C4-2B (cell line): ENCODE measurements around the gene LYST.

Experiments used
- H3K27ac ChIP-seq: fragments of 450-650 bp; 2 replicates; pipeline ENCODE4 v1.5.1; 2017
- CTCF ChIP-seq: fragments of 450-650 bp; conservative IDR thresholded peaks from 2 replicates; pipeline ENCODE4 v1.5.1; 2017; ENCODE audit warnings: mild to moderate bottlenecking
- ZFX ChIP-seq: fragments of 450-650 bp; IDR thresholded peaks from 2 replicates; pipeline ENCODE4 v1.6.1; 2017

LYST gene

GRCh38 chr1:235823684-235824083 is 43.0 kb downstream of the LYST start:
- H3K27ac ChIP-seq, result no peak overlapping the region
- TF ChIP-seq ZFX, result no peak
- TF ChIP-seq CTCF, result no peak

GRCh38 chr1:235822685-235823084 is 44.0 kb downstream of the LYST start:
- H3K27ac ChIP-seq, result no peak overlapping the region
- TF ChIP-seq CTCF (no peak), ZFX (no peak)

GRCh38 chr1:235821361-235821981 is 45.2 kb downstream of the LYST start:
- no peak overlapping the region for H3K27ac ChIP-seq
- TF ChIP-seq ZFX, result no peak
- TF ChIP-seq CTCF, result no peak

DNA sequence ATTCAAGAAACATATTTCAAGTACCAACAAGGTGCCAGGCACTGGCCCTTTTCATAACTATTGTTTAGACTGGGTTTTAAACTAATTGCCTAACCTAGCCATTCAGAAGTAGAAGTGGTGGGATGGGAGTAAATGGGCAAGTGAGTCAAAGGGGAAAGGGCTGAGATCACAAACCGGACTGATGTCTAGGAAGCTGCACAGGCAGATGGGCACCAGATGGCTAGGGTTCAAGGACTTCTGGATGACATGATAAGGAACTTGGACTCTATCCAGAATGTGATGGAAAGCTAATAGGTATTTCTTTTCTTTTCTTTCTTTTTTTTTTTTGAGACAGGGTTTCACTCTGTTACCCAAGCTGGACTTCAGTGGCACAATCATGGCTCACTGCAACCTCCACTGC is 46.6 kb downstream of the LYST start:
- H3K27ac ChIP-seq, result no peak overlapping the region
- TF ChIP-seq ZFX (no peak), CTCF (no peak)

GRCh38 chr1:235818632-235819136 is 48.0 kb downstream of the LYST start:
- TF ChIP-seq CTCF (no peak), ZFX (no peak)
- H3K27ac ChIP-seq, result peak overlapping the region; percentile 77

GRCh38 chr1:235817101-235817728 is 49.5 kb downstream of the LYST start:
- no peak overlapping the region; the same call in 1 of the 2 replicates for H3K27ac ChIP-seq
- TF ChIP-seq ZFX, result no peak
- TF ChIP-seq CTCF, result no peak

DNA sequence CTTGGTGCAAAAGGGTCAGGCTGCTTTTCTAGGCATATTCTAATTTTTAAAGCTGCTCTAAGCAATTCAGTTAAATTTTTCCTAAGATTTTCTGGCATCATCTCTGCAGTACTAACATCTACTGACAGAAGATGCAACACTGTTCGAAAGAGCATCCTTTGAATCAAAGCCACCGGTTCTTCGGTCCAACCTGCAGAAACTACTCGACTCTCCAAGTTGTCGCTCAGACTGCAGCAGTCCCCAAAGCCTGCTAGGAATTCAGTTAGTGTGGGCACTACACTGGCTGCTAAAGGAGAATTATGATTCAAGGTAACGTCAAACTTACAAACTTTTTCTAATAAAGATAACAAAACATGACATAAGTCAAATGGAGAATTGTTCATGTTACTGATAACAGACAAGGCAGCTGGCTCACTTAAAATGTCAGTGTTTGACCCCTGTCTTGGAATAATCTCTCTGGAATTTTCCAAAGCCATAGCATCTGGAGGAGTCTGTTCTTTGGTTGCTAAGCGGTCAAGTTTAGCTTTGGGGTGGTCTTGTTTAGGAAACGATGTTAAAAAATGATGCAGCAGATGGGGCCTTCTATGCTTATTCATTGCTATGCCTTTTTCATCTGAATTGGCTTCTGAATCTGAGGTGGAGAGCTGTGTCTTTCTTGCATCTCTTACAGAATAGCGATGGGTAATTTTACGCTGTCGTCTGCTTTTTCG is 56.9 kb downstream of the LYST start:
- TF ChIP-seq ZFX, result no peak
- TF ChIP-seq CTCF, result no peak
- no peak overlapping the region for H3K27ac ChIP-seq
